OCI-LY7 (cell line): ENCODE measurements around the gene FBN2. TPM values are rescaled to one million over a fixed set of nuclear protein-coding genes. Genes with fewer than 3 reads are reported as not detected.

Experiments used
- BruUV-seq: library from RNA; stranded (reverse); fragments of 400-500 nt; replicated peaks from 2 replicates; lab custom pipeline; 2021; lab: Mats Ljungman, UMichigan
- CTCF ChIA-PET: fragments of 300-600 bp; sonication (Branson Sonifier 250); formaldehyde crosslinking; loops from one replicate; lab custom pipeline; 2022; ENCODE audit warnings: antibody characterized with exemption; ENCODE audit not compliant: unreplicated experiment; lab: Charles Lee
- POLR2A ChIA-PET: fragments of 300-600 bp; sonication (Branson Sonifier 250); formaldehyde crosslinking; loops from one replicate; lab custom pipeline; 2022; ENCODE audit warnings: antibody characterized with exemption; lab: Charles Lee
- DNase-seq: peaks from one replicate; pipeline ENCODE4 v3.0.0-alpha.2; 2015; ENCODE audit warnings: low spot score
- H2AFZ ChIP-seq: fragments of 200-600 bp; sonication (generic), shearing (Covaris generic); 2 replicates; pipeline ENCODE4 v1.6.1; 2014; ENCODE audit warnings: mild to moderate bottlenecking, antibody characterized with exemption, low read length, moderate library complexity
- H3K27ac ChIP-seq: fragments of 200-600 bp; sonication (generic); 2 replicates; pipeline ENCODE4 v1.5.1; 2014; ENCODE audit warnings: mixed run types, low read depth, mild to moderate bottlenecking, moderate library complexity, low read length, inconsistent platforms; ENCODE audit not compliant: poor library complexity, severe bottlenecking
- H3K36me3 ChIP-seq: fragments of 200-600 bp; sonication (generic); 2 replicates; pipeline ENCODE4 v1.6.1; 2014; ENCODE audit warnings: mild to moderate bottlenecking, antibody characterized with exemption, low read length, moderate library complexity, mixed read lengths; ENCODE audit not compliant: insufficient read depth
- H3K4me1 ChIP-seq: fragments of 200-600 bp; sonication (generic); 2 replicates; pipeline ENCODE4 v1.5.1; 2014; ENCODE audit warnings: mild to moderate bottlenecking, low read length; ENCODE audit not compliant: insufficient read depth, poor library complexity, severe bottlenecking
- H3K4me2 ChIP-seq: fragments of 200-600 bp; sonication (generic); 2 replicates; pipeline ENCODE4 v1.6.1; 2014; ENCODE audit warnings: mild to moderate bottlenecking, low read length
- H3K4me3 ChIP-seq: fragments of 200-600 bp; sonication (generic); 2 replicates; pipeline ENCODE4 v1.5.1; 2014; ENCODE audit warnings: mild to moderate bottlenecking, low read depth, low read length; ENCODE audit not compliant: poor library complexity, severe bottlenecking
- H3K79me2 ChIP-seq: fragments of 200-600 bp; sonication (generic); 2 replicates; pipeline ENCODE4 v1.6.1; 2016; ENCODE audit warnings: low read depth, mild to moderate bottlenecking, low read length, moderate library complexity, mixed read lengths; ENCODE audit not compliant: insufficient read depth
- H3K9me2 ChIP-seq: fragments of 200-600 bp; sonication (generic); 2 replicates; pipeline ENCODE4 v1.6.1; 2016; ENCODE audit warnings: mild to moderate bottlenecking, low read length, mixed read lengths; ENCODE audit not compliant: insufficient read depth
- H3K9me3 ChIP-seq: fragments of 200-600 bp; sonication (generic); 2 replicates; pipeline ENCODE4 v1.6.1; 2014; ENCODE audit warnings: mild to moderate bottlenecking, mixed run types, low read length, mixed read lengths
- H4K20me1 ChIP-seq: fragments of 200-600 bp; sonication (generic); 2 replicates; pipeline ENCODE4 v1.6.1; 2014; ENCODE audit warnings: mild to moderate bottlenecking, antibody characterized with exemption, low read length, moderate library complexity, mixed read lengths; ENCODE audit not compliant: insufficient read depth
- EZH2phosphoT487 ChIP-seq: fragments of 200-600 bp; sonication (generic); IDR thresholded peaks from 2 replicates; pipeline ENCODE4 v1.6.1; 2018; ENCODE audit warnings: low read depth, borderline replicate concordance, mild to moderate bottlenecking, mixed run types, antibody characterized with exemption, low read length, moderate library complexity, mixed read lengths
- intact Hi-C: fragments of 100-400 bp; cut with micrococcal nuclease; formaldehyde crosslinking; loops from one replicate; pipeline ENCODE4 v1.10.0; 2022; ENCODE audit not compliant: unreplicated experiment
- total RNA-seq, 2 experiments: library from RNA; depleted of rRNA in 1 of 2; stranded (reverse); fragments of >200 nt in 1 of 2; shearing (Covaris generic) in 1 of 2; gene quantifications; 2 replicates each; pipeline ENCODE4 v1.2.3, GENCODE V29; 2014 to 2022
- TF ChIP-seq, protein P1 (sequence below): fragments of 200-600 bp; sonication (generic); conservative IDR thresholded peaks from 2 replicates; pipeline ENCODE4 v1.5.1; 2014; ENCODE audit warnings: mild to moderate bottlenecking, antibody characterized with exemption, low read length, moderate library complexity, mixed read lengths

The FBN2 gene
- total RNA-seq, 2 experiments from 2014 or later = not detected

DNA sequence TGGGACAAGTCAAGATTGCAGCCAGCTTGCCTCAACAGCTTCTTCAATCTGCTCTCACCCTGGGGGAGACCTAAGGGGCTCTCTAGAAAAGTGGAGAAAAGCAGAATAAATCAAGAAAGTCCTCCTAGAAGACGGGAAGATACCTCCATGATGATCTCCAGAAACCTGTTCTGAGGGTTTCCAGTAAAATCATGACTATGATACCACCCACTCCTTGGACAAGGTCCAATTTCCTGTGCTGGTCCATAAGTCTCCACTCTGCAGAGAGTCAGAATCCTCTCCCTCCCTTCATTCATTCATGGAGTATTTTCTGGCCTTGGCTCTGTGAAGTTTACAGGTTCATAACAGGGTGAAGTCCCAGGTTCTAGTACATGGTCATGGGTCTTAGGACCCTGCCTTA lies 285.8 kb downstream of the FBN2 start:
- ChIA-PET CTCF (no interaction called here), POLR2A (interaction anchor here (1.9 kb wide), 1 partner anchor 20 kb away, joined by 6 read pairs; no protein-coding TSS in a partner anchor)
- H3K9me2 ChIP-seq = no peaks in the 10 kb centered on the region
- TF ChIP-seq, protein P1, sequence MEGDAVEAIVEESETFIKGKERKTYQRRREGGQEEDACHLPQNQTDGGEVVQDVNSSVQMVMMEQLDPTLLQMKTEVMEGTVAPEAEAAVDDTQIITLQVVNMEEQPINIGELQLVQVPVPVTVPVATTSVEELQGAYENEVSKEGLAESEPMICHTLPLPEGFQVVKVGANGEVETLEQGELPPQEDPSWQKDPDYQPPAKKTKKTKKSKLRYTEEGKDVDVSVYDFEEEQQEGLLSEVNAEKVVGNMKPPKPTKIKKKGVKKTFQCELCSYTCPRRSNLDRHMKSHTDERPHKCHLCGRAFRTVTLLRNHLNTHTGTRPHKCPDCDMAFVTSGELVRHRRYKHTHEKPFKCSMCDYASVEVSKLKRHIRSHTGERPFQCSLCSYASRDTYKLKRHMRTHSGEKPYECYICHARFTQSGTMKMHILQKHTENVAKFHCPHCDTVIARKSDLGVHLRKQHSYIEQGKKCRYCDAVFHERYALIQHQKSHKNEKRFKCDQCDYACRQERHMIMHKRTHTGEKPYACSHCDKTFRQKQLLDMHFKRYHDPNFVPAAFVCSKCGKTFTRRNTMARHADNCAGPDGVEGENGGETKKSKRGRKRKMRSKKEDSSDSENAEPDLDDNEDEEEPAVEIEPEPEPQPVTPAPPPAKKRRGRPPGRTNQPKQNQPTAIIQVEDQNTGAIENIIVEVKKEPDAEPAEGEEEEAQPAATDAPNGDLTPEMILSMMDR = no peak
- no peak for TF ChIP-seq EZH2phosphoT487
- H4K20me1 ChIP-seq = no peaks in the 10 kb centered on the region
- H3K4me1 ChIP-seq = no peaks in the 10 kb centered on the region
- no TSS peak for BruUV-seq
- DNase-seq = no peak
- no peaks in the 10 kb centered on the region for H3K36me3 ChIP-seq
- no peak overlapping the region for H3K27ac ChIP-seq
- H3K4me3 ChIP-seq = no peak overlapping the region
- H2AFZ ChIP-seq = no peak overlapping the region
- H3K79me2 ChIP-seq = no peaks in the 10 kb centered on the region
- intact Hi-C loops = no loop called here
- no peak overlapping the region for H3K4me2 ChIP-seq
- H3K9me3 ChIP-seq = 0 out of 2 replicates have a peak, but pooled peaks cover 3% of the 10 kb centered on the region

DNA sequence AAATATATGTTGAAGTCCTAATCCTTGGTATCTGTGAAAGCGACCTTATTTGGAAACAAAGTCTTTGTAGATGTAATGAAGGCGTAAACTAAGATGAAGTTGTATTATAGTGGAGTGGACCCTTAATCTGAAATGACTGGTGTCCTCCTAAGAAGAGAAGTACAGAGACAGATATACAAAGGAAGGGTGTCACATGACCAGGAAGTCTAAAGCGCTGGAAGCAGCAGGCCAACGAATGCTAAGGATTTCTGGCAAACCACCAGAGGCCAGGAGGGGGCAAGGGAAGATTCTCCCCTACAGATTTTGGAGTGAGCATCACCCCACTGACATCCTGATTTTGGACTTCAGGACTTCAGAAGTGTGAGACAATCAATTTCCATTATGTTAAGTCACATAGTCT lies 292.1 kb downstream of the FBN2 start:
- Histone ChIP-seq H3K27ac (no peak overlapping the region), H3K4me1 (no peaks in the 10 kb centered on the region), H3K36me3 (no peaks in the 10 kb centered on the region), H3K9me2 (no peaks in the 10 kb centered on the region), H3K9me3 (no peaks in the 10 kb centered on the region), H3K79me2 (no peaks in the 10 kb centered on the region), H3K4me3 (no peak overlapping the region), H3K4me2 (no peak overlapping the region), H4K20me1 (no peaks in the 10 kb centered on the region), H2AFZ (no peak overlapping the region)
- TF ChIP-seq, protein P1 = no peak
- no peak for TF ChIP-seq EZH2phosphoT487
- ChIA-PET CTCF (no interaction called here), POLR2A (no interaction called here)
- intact Hi-C loops = no loop called here
- no TSS peak for BruUV-seq
- DNase-seq = no peak

DNA sequence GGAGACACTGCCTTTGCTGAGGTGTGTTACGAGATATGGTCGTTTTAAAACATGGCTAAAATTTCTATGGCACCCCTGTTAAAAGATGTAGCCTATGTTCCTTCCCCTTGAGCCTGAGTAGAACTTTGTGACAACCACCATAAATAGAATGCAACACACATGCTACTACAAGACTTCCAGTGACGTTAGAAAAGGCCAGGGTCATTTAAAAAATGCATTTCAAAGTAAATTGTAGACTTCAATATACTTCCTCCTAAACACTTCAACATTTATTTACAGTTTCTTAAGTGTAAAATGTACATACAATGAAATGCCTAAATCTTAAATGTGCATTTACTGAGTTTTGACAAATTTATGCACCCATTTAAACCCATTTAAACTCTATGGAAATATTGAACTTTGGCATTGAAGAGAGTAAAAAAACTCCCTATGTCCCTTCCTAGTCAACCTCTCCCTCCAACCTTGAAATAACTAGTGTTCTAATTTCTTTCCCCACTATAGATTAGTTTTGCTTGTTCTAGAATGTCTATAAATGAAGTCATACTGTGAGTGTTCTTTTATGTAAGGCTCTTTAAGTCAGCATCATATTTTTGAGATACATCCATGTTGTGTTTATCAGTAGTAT lies 294.0 kb downstream of the FBN2 start:
- Histone ChIP-seq H3K9me3 (no peaks in the 10 kb centered on the region), H3K36me3 (no peaks in the 10 kb centered on the region), H3K4me1 (no peaks in the 10 kb centered on the region), H3K4me2 (no peak overlapping the region), H3K27ac (no peak overlapping the region), H3K79me2 (no peaks in the 10 kb centered on the region), H4K20me1 (no peaks in the 10 kb centered on the region), H3K4me3 (no peak overlapping the region), H3K9me2 (no peaks in the 10 kb centered on the region), H2AFZ (no peak overlapping the region)
- intact Hi-C loops = no loop called here
- CTCF ChIA-PET = no interaction called here
- POLR2A ChIA-PET = no interaction called here
- BruUV-seq = no TSS peak
- TF ChIP-seq, protein P1 = no peak
- no peak for TF ChIP-seq EZH2phosphoT487
- no peak for DNase-seq
